WTC11 (cell line): ENCODE data around the gene TRIP12. TPM values are rescaled to one million over a fixed set of nuclear protein-coding genes. Genes with fewer than 3 reads are reported as not detected.

Experiments
- ATAC-seq: fragments of 200-7000 bp; cut with Tn5 transposase; 2 replicates; pipeline ENCODE4 v1.10.0; 2021; ENCODE audit warnings: mild to moderate bottlenecking, moderate library complexity
- CTCF ChIA-PET: fragments of 300-600 bp; sonication (Branson Sonifier 250); formaldehyde crosslinking; loops from one replicate; lab custom pipeline; 2021; ENCODE audit warnings: antibody characterized with exemption; lab: Charles Lee
- POLR2A ChIA-PET: fragments of 350-600 bp; sonication (Branson Sonifier 250); formaldehyde crosslinking; loops from one replicate; lab custom pipeline; 2021; ENCODE audit warnings: antibody characterized with exemption; lab: Charles Lee
- DNase-seq: peaks from one replicate; pipeline ENCODE4 v3.0.0; 2021; ENCODE audit warnings: low spot score
- H3K27ac Mint-ChIP-seq: 2 replicates; pipeline ENCODE4 v1.8.0; 2021; ENCODE audit warnings: mixed read lengths
- H3K27me3 Mint-ChIP-seq: 2 replicates; pipeline ENCODE4 v1.8.0; 2021; ENCODE audit warnings: low read depth, mild to moderate bottlenecking, moderate library complexity, mixed read lengths
- H3K36me3 Mint-ChIP-seq: 2 replicates; pipeline ENCODE4 v1.8.0; 2021; ENCODE audit warnings: mixed read lengths
- H3K4me1 Mint-ChIP-seq: 2 replicates; pipeline ENCODE4 v1.8.0; 2022; ENCODE audit warnings: mixed read lengths
- H3K4me3 Mint-ChIP-seq: 2 replicates; pipeline ENCODE4 v1.8.0; 2021; ENCODE audit warnings: mild to moderate bottlenecking, moderate library complexity, mixed read lengths
- H3K9me3 Mint-ChIP-seq: 2 replicates; pipeline ENCODE4 v1.8.0; 2021; ENCODE audit warnings: mixed read lengths
- ATF3 ChIP-seq: sonication (generic); formaldehyde crosslinking; conservative IDR thresholded peaks from 2 replicates; pipeline ENCODE4 v1.8.1; 2022; ENCODE audit warnings: mild to moderate bottlenecking, missing genetic modification reagents
- ATF6 ChIP-seq: sonication (generic); formaldehyde crosslinking; IDR thresholded peaks from 2 replicates; pipeline ENCODE4 v1.8.1; 2023; ENCODE audit warnings: mild to moderate bottlenecking, missing genetic modification reagents
- CREM ChIP-seq: sonication (generic); formaldehyde crosslinking; IDR thresholded peaks from 2 replicates; pipeline ENCODE4 v1.8.1; 2022; ENCODE audit warnings: mild to moderate bottlenecking, missing genetic modification reagents, moderate library complexity
- CTCF ChIP-seq: fragments of 200-600 bp; IDR thresholded peaks from 2 replicates; pipeline ENCODE4 v1.8.0; 2022; ENCODE audit warnings: antibody characterized with exemption
- E2F1 ChIP-seq: sonication (generic); formaldehyde crosslinking; IDR thresholded peaks from 2 replicates; pipeline ENCODE4 v1.8.0; 2022; ENCODE audit warnings: mild to moderate bottlenecking, missing genetic modification reagents
- ESRRA ChIP-seq: sonication (generic); formaldehyde crosslinking; IDR thresholded peaks from 2 replicates; pipeline ENCODE4 v1.8.1; 2022; ENCODE audit warnings: mild to moderate bottlenecking, missing genetic modification reagents, borderline replicate concordance
- HMGXB4 ChIP-seq: sonication (generic); formaldehyde crosslinking; IDR thresholded peaks from 2 replicates; pipeline ENCODE4 v1.8.1; 2023; ENCODE audit warnings: mild to moderate bottlenecking, moderate library complexity, missing genetic modification reagents
- JAZF1 ChIP-seq: fragments of 250-450 bp; sonication (Bioruptor Pico); IDR thresholded peaks from 2 replicates; pipeline ENCODE4 v1.9.0; 2021; ENCODE audit warnings: moderate library complexity, mild to moderate bottlenecking, inconsistent platforms
- KAT7 ChIP-seq: sonication (generic); formaldehyde crosslinking; IDR thresholded peaks from 2 replicates; pipeline ENCODE4 v1.8.1; 2023; ENCODE audit warnings: missing genetic modification reagents, mild to moderate bottlenecking, borderline replicate concordance
- MLX ChIP-seq: sonication (generic); formaldehyde crosslinking; IDR thresholded peaks from 2 replicates; pipeline ENCODE4 v1.8.1; 2023; ENCODE audit warnings: mild to moderate bottlenecking, missing genetic modification reagents, moderate library complexity
- MXD4 ChIP-seq: fragments of 250-450 bp; sonication (Bioruptor Pico); IDR thresholded peaks from 2 replicates; pipeline ENCODE4 v1.8.0; 2021; ENCODE audit warnings: mild to moderate bottlenecking, moderate library complexity, borderline replicate concordance
- NFE2L1 ChIP-seq: sonication (generic); formaldehyde crosslinking; IDR thresholded peaks from 2 replicates; pipeline ENCODE4 v1.8.1; 2023; ENCODE audit warnings: missing genetic modification reagents
- NFYB ChIP-seq: sonication (generic); formaldehyde crosslinking; conservative IDR thresholded peaks from 2 replicates; pipeline ENCODE4 v1.8.0; 2022; ENCODE audit warnings: low read depth, missing genetic modification reagents
- PRRX2 ChIP-seq: fragments of 250-450 bp; sonication (Bioruptor Pico); IDR thresholded peaks from 2 replicates; pipeline ENCODE4 v1.8.0; 2021; ENCODE audit warnings: mild to moderate bottlenecking
- SMAD4 ChIP-seq: sonication (generic); formaldehyde crosslinking; IDR thresholded peaks from 2 replicates; pipeline ENCODE4 v1.8.0; 2022; ENCODE audit warnings: mild to moderate bottlenecking, missing genetic modification reagents
- SOX15 ChIP-seq: fragments of 250-450 bp; sonication (Bioruptor Pico); IDR thresholded peaks from 2 replicates; pipeline ENCODE4 v1.9.0; 2021; ENCODE audit warnings: mild to moderate bottlenecking
- STAT6 ChIP-seq: sonication (generic); formaldehyde crosslinking; conservative IDR thresholded peaks from 2 replicates; pipeline ENCODE4 v1.8.1; 2023; ENCODE audit warnings: mild to moderate bottlenecking, low read depth, missing genetic modification reagents, moderate library complexity
- TEAD4 ChIP-seq: sonication (generic); formaldehyde crosslinking; IDR thresholded peaks from 2 replicates; pipeline ENCODE4 v1.8.0; 2022; ENCODE audit warnings: mild to moderate bottlenecking, missing genetic modification reagents
- ZBTB21 ChIP-seq: sonication (generic); formaldehyde crosslinking; IDR thresholded peaks from 2 replicates; pipeline ENCODE4 v1.8.1; 2023; ENCODE audit warnings: mild to moderate bottlenecking, missing genetic modification reagents, borderline replicate concordance
- total RNA-seq: library from RNA; stranded (reverse); gene quantifications from 3 replicates; pipeline ENCODE4 v1.2.3, GENCODE V29; 2021

Gene TRIP12
- total RNA-seq, 1 experiment from 2014 or later = 149 TPM

GRCh38 chr2:229818230-229818629 lies 103.6 kb downstream of the TRIP12 start (continued):
- no peak for TF ChIP-seq E2F1 (CRISPR knock-in tag)
- no peak for TF ChIP-seq ATF3 (CRISPR knock-in tag)
- no peak for TF ChIP-seq STAT6
- no peak for TF ChIP-seq CTCF
- TF ChIP-seq NFYB = no peak
- TF ChIP-seq ATF6 (CRISPR knock-in tag) = no peak
- no peak for TF ChIP-seq JAZF1 (CRISPR knock-in tag)
- no peak for TF ChIP-seq SOX15
- no peak for TF ChIP-seq ZBTB21 (CRISPR knock-in tag)
- TF ChIP-seq ESRRA (CRISPR knock-in tag) = no peak

- H3K4me1 Mint-ChIP-seq = peaks cover 5% of the 10 kb centered on the region
- no peak for DNase-seq
- peaks cover 32% of the 10 kb centered on the region for H3K36me3 Mint-ChIP-seq
- no peak overlapping the region for H3K4me3 Mint-ChIP-seq
- TF ChIP-seq ZBTB21 (CRISPR knock-in tag) (no peak), CREM (CRISPR knock-in tag) (no peak), SMAD4 (CRISPR knock-in tag) (no peak), SOX15 (no peak), TEAD4 (CRISPR knock-in tag) (no peak), HMGXB4 (CRISPR knock-in tag) (no peak), MXD4 (CRISPR knock-in tag) (no peak), MLX (CRISPR knock-in tag) (no peak), KAT7 (CRISPR knock-in tag) (no peak), NFE2L1 (no peak), PRRX2 (CRISPR knock-in tag) (no peak)
- H3K27me3 Mint-ChIP-seq = no peaks in the 10 kb centered on the region
- H3K9me3 Mint-ChIP-seq = no peaks in the 10 kb centered on the region
- no peak for ATAC-seq
- H3K27ac Mint-ChIP-seq = no peak overlapping the region
- ChIA-PET CTCF (interaction anchor here (1.3 kb wide), 1 partner anchor 15 kb away, joined by 5 read pairs; no protein-coding TSS in a partner anchor), POLR2A (no interaction called here)
Observed at GRCh38 chr2:229815858-229816257, 106.0 kb downstream of the TRIP12 start.
